ENCODE measurements around the gene PDE4D.
"Not testable (repeated sequence)": the region's sequence is repeated elsewhere in the genome, so short reads cannot be mapped to it uniquely, and the experiment has no call there.

Gene PDE4D

DNA sequence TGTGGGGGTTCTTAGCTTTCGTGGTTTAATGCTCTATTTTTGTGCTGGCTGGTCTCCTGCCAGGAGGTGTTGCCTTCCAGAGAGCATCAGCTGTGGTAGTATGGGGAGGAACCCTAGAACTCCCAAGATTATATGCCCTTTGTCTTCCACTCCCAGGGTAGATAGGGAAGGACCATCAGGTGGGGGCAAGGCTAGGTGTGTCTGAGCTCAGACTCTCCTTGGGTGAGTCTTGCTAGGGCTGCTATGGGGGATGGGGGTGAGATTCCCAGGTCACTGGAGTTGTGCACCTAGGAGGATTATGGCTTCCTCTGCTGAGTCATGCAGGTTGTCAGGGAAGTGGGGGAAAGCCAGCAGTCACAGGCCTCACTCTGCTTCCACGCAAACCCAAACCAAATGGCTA, 584.8 kb downstream of the PDE4D start:
- not testable (repeated sequence) for FAIRE-seq

DNA sequence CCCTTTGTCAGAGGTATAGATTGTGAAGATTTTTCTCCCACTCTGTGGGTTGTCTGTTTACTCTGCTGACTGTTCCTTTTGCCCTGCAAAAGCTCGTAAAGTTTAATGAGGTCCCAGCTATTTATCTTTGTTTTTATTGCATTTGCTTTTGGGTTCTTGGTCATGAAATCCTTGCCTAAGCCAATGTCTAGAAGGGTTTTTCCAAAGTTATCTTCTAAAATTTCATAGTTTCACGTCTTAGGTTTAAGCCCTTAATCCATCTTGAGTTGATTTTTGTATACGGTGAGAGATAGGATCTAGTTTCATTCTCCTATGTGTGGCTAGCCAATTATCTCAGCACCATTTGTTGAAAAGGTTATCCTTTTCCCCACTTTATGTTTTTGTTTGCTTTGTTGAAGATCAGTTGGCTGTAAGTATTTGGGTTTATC, 590.2 kb downstream of the PDE4D start:
- FAIRE-seq, result not testable (repeated sequence)

GRCh38 chr5:59302509-59302908, 591.0 kb downstream of the PDE4D start:
- peak; percentile 47 for FAIRE-seq

DNA sequence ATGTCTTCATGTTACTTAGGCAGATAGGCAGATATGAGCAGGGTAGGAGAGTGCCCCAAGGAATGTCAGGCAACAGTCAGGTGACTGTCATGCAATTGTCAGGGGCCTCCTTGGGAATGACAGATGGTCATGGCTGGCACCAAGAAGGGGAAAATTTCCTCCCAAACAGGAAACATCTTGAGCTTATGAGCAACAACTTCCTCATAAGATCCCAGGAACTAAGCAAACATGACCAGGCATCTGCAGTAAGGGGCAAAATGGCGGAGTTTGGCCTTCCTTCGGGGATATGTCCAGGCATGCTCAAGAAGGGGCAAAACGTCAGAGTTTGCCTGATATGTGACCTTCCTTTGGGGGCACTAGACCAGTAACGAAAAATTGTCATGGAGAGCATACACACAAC, 591.8 kb downstream of the PDE4D start:
- no peak for FAIRE-seq

GRCh38 chr5:59300930-59301329, 592.6 kb downstream of the PDE4D start:
- FAIRE-seq, result no peak

GRCh38 chr5:59299006-59299405, 594.5 kb downstream of the PDE4D start:
- no peak for FAIRE-seq

- peak; percentile 100 for FAIRE-seq
Measured at GRCh38 chr5:59296317-59297264, 596.9 kb downstream of the PDE4D start.

DNA sequence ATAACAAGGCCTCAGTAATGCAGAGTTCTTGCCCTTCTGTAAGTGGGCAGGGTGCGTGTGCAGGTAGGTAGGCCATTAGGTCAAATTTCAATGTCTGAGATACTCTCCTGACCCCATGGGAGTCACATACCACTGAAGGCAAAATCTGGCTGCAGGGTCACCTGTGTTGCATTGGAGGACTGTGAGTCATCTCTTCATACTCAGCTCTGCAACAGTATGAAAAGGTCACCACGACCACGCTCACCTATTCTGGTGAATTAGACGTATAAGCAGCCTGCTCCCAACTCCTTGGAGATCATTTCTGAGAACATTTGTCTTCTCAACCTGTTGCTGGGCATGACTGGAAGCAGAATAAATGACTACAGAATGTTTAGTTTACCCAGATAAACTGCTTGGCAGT, 599.8 kb downstream of the PDE4D start:
- peak; percentile 17 for FAIRE-seq

DNA sequence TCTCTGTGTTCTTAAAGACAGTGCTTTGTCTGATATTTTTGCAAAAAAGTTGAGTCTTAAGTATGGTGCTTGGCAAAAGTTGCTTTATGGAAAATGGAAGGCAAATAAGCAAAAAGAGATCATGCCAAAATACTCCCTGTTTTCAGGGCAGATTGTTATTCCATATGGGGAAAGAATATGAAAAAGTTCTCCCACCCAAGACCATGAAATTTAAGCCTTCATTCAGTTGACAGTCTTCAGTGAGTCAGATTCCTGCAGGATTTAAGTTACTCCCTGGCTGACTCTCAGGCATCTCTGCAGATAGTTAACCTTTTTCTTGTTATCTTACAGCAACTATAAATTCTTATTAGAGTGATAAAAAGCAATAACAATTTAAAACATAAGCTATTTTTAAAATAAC, 601.6 kb downstream of the PDE4D start:
- FAIRE-seq, result no peak

DNA sequence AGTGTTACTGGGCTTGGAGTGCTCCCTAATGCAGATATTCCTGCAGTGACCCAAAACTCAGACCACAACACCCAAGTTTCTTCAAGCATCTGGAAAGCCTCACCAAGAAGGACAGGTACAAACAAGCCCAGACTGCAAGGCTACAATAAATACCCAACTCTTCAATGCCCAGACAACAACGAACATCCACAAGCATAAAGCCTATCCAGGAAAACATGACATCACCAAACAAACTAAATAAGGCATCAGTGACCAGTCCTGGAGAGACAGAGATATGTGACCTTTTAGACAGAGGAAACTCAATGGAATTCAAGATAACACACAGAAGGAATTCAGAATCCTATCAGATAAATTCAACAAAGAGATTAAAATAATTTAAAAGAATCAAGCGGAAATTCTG, 605.6 kb downstream of the PDE4D start:
- FAIRE-seq, result peak; percentile 27

- no peak for FAIRE-seq
Measured at GRCh38 chr5:59287361-59287760, 606.2 kb downstream of the PDE4D start.

DNA sequence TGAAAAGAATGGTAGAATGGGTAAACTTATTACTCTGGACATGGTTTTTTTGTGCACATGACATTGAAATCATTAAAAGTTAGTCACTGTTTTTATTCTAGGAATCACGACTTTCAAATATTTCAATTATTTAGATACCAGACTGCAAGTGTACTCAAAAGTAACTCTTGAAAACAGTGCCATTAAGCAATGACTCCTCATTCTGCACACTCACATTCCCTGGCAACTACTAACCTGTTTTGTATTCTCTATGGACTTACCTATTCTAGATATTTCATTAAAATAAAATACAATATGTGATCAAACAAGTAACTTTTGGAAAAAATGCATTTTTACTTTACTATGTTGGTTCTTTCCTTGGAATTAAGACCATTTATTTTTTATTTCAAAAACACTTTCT, 607.0 kb downstream of the PDE4D start:
- FAIRE-seq, result no peak

- FAIRE-seq, result no peak
Measured at GRCh38 chr5:59285300-59286016, 608.1 kb downstream of the PDE4D start.

- no peak for FAIRE-seq
Measured at GRCh38 chr5:59282726-59283125, 610.8 kb downstream of the PDE4D start.

DNA sequence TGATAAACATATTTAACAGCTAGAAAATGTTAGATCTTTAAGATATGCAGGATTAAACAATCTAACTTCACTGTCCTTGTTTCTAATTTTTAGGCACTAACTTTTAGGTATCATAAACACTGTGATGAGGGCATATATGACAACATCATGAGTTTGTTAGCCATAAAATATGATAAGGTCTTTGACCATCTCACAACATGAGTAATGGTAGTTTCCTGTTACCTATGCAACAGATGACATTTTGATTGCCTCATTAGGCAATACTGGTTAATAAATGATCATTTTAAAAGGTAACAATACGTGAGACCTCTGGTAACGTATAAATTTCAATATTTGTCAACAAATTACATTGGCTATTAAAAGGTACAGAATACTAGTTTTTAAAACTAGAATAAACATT, 613.5 kb downstream of the PDE4D start:
- FAIRE-seq, result no peak

DNA sequence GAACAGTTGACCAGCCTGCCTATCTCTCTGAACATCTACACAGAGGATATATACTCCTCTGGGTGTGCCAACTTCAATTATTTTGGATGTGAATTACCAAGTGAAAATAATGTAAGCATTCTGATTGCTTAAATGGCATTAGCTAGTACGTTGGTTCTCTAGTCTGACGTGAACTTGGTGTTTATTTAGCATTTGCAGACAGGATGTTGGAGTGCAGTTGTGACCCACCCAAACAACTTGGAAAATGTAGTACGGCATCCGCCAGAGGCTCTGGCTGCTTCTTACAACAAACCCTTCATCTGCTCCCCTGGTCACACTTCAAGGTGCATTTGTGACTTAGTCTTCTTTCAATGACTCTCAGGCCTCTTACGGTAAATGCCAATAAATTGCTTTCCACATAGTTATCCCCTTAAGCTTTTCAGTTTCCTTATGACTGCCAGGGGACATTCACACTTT, 616.6 kb downstream of the PDE4D start:
- peak; percentile 70 for FAIRE-seq

DNA sequence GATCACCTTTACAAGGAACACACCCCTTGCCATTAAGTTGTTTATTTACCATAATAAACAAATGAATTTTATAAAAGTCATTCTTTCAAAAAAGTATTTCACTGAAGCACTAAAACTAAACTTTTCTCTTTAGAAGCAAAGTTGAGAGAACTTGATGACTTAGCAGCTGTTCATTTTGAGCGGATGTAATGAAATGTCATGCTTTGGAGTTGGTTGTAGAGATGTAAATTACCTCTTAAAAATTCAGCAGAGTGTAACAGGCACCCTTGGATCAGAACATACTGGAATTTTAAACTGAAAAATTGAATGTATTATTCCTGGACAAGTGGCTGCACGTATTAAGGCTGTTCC, 617.2 kb downstream of the PDE4D start:
- no peak for FAIRE-seq

GRCh38 chr5:59275510-59276324, 617.8 kb downstream of the PDE4D start:
- peak; percentile 41 for FAIRE-seq

DNA sequence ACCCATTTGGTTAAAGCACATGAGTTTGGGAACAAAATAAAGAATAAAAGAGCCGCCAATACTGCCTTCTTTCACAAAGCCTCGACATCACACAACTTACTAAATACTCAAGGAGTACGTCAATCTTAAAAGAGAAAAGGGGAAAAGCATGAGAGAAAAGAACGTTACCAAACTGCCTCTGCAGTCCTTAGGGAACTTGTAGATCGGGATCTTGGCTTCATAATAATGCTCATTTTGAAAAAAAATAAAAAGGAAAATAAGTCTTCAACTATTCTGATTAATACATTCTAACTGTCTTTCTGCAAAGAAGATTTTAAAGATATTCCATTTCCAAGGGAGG, 618.4 kb downstream of the PDE4D start:
- FAIRE-seq, result peak; percentile 93

DNA sequence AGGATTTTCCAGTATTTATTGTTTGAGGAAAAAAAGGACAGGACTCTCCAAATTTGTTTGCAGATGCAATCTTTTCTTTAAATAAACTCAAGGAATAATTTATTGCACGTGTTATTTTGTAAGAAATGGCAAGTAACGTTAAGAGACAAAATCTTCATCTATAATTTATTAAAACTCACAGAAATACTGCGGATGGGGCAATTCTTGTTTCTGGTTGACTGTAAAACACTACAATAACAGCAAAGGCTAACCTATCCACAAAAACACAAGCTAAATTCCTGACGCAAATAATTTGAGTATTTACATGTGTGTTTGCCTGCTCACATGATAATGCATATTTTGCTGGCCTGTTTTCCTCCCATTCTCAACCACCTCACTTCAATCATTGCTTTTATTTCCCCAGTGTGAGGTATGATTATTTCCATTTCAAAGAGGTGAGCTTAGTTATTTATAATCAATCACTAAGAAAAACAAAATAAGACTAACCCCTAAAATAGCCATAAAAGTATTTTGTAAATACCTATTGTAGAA, 619.4 kb downstream of the PDE4D start:
- FAIRE-seq, result no peak

DNA sequence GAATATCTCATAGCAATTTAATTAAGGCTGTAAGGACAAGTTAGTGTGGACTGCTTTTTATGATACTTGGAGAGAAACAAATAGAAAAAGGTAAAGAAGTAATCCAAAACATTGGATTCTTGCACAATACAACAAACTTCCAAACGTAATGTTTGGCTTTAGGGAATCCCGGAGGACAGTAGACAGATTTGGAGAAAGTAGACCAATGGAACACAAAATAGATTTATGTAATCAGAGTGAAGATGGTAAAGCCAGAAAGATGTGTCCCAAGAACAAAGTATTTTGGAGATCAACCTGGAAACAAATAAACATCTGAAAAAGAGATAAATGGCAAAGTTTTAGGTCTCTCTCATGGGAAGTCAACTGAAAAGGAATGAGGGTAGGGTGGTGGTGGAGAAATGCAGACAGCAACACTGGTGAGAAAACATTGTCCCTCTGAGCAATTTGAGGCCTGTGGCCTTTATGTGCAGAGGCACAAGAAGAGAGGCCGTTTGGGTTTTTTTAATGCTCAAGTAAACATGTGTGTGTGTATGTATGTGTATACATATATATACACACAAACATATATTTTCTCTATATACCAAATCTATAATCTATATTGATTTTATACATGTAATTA, 620.6 kb downstream of the PDE4D start:
- peak; percentile 47 for FAIRE-seq

DNA sequence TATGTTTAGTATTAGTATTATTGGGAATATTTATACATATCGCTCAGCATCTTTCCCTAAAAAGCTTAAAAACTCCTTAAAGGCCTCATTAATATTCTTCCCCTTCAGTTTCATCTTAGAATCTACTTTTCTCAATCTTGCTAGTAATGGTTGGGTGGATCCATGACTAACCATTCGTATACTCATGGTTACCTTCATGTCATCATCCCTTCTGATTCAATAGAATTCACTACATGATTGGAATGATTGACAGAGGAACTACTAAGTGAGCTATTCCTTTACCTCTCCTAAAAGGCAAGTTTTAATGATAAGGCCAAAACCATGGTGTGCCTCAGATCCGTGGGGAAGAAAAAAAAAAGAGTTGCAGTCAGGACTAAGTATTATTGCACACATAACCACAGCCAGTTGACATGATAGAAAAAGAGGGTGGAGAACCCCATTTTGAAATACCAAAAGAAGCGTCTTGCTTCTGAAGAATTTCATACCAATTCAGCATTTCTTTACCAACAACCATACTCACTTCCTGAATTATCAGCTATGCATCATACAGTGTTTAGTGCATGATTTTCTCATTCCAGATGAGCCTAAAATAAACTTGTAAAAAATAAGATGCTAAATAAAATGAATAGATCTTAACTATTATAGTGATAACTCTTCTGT, 624.6 kb downstream of the PDE4D start:
- no peak for FAIRE-seq

Data from islet of Langerhans (tissue), 1 donor.